ENCODE measurements around the gene TAF15.

- TF ChIP-seq, protein P1, sequence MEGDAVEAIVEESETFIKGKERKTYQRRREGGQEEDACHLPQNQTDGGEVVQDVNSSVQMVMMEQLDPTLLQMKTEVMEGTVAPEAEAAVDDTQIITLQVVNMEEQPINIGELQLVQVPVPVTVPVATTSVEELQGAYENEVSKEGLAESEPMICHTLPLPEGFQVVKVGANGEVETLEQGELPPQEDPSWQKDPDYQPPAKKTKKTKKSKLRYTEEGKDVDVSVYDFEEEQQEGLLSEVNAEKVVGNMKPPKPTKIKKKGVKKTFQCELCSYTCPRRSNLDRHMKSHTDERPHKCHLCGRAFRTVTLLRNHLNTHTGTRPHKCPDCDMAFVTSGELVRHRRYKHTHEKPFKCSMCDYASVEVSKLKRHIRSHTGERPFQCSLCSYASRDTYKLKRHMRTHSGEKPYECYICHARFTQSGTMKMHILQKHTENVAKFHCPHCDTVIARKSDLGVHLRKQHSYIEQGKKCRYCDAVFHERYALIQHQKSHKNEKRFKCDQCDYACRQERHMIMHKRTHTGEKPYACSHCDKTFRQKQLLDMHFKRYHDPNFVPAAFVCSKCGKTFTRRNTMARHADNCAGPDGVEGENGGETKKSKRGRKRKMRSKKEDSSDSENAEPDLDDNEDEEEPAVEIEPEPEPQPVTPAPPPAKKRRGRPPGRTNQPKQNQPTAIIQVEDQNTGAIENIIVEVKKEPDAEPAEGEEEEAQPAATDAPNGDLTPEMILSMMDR (conservative IDR thresholded peaks at IDR 0.05), result no peak
- TF ChIP-seq EZH2 (IDR thresholded peaks at IDR 0.05; ENCODE audit: low read depth), result no peak
These were observed 35.4 kb upstream of the TAF15 start for GRCh38 chr17:35773679-35774425.

Measured in PC-9 (cell line).